Mesenchymal stem cell (in vitro differentiated cells and primary cell): ENCODE measurements around the gene NGB. TPM values are rescaled to one million over a fixed set of nuclear protein-coding genes. Genes with fewer than 3 reads are reported as not detected.
A peak's percentile ranks its signal among the peaks of the same experiment; 100 is the strongest.
"Not testable (repeated sequence)": the region's sequence is repeated elsewhere in the genome, so short reads cannot be mapped to it uniquely, and the experiment has no call there.

ENCODE experiments used
- DNase-seq: peaks from one replicate; pipeline ENCODE4 v3.0.0-alpha.2; 2013
- H2AFZ ChIP-seq: one replicate; pipeline ENCODE4 v1.6.1; 2013; ENCODE audit warnings: low read depth, mild to moderate bottlenecking, control low read depth, inconsistent platforms, low read length, moderate library complexity
- H2AK5ac ChIP-seq: 2 replicates; pipeline ENCODE4 v1.6.1; 2013; ENCODE audit warnings: low read length, moderate library complexity, mild to moderate bottlenecking, inconsistent platforms; ENCODE audit not compliant: severe bottlenecking
- H2BK120ac ChIP-seq: one replicate; pipeline ENCODE4 v1.6.1; 2013; ENCODE audit warnings: low read depth, mild to moderate bottlenecking, inconsistent platforms, low read length, moderate library complexity
- H2BK12ac ChIP-seq, 2 experiments: one replicate each; pipeline ENCODE4 v1.6.1; 2013; ENCODE audit warnings: inconsistent platforms in 2 of 2, low read length in 2 of 2, mild to moderate bottlenecking in 2 of 2, moderate library complexity in 2 of 2, control low read depth in 1 of 2
- H2BK15ac ChIP-seq: one replicate; pipeline ENCODE4 v1.6.1; 2013; ENCODE audit warnings: mild to moderate bottlenecking, low read depth, inconsistent platforms; ENCODE audit not compliant: poor library complexity, severe bottlenecking
- H2BK5ac ChIP-seq: 2 replicates; pipeline ENCODE4 v1.6.1; 2013; ENCODE audit warnings: low read depth, mild to moderate bottlenecking, low read length, control low read depth, inconsistent platforms; ENCODE audit not compliant: poor library complexity, severe bottlenecking
- H3K14ac ChIP-seq, 2 experiments: one replicate each; pipeline ENCODE4 v1.6.1; 2013; ENCODE audit warnings: inconsistent platforms in 2 of 2, low read length in 2 of 2, control low read depth in 1 of 2, mild to moderate bottlenecking in 1 of 2, moderate library complexity in 1 of 2
- H3K18ac ChIP-seq, 2 experiments: one replicate each; pipeline ENCODE4 v1.6.1; 2013; ENCODE audit warnings: inconsistent platforms in 2 of 2, low read length in 2 of 2, control low read depth in 1 of 2, low read depth in 1 of 2, mild to moderate bottlenecking in 1 of 2
- H3K23ac ChIP-seq, 2 experiments: one replicate each; pipeline ENCODE4 v1.6.1; 2013; ENCODE audit warnings: inconsistent platforms in 2 of 2, low read length in 2 of 2, mild to moderate bottlenecking in 2 of 2, moderate library complexity in 2 of 2, control low read depth in 1 of 2
- H3K27ac ChIP-seq: 2 replicates; pipeline ENCODE4 v1.5.1; 2013; ENCODE audit warnings: mild to moderate bottlenecking, moderate library complexity, low read length, control low read depth, inconsistent platforms; ENCODE audit not compliant: poor library complexity, severe bottlenecking
- H3K27me3 ChIP-seq, 2 experiments: 2 replicates each; pipeline versions ENCODE4 v1.6.1 to v1.7.0; 2013; ENCODE audit warnings: low read length in 2 of 2, mild to moderate bottlenecking in 2 of 2, moderate library complexity in 2 of 2, control low read depth in 1 of 2, inconsistent platforms in 1 of 2; ENCODE audit not compliant: control insufficient read depth in 1 of 2, insufficient read depth in 1 of 2
- H3K36me3 ChIP-seq, 2 experiments: 2 replicates each; pipeline versions ENCODE4 v1.6.1 to v1.7.0; 2013; ENCODE audit warnings: low read length in 2 of 2, control low read depth in 1 of 2, inconsistent platforms in 1 of 2, low read depth in 1 of 2, mild to moderate bottlenecking in 1 of 2; ENCODE audit not compliant: insufficient read depth in 2 of 2, control insufficient read depth in 1 of 2
- H3K4ac ChIP-seq, 2 experiments: one replicate each; pipeline ENCODE4 v1.6.1; 2013; ENCODE audit warnings: inconsistent platforms in 2 of 2, low read length in 2 of 2, mild to moderate bottlenecking in 2 of 2, moderate library complexity in 2 of 2, control low read depth in 1 of 2, low read depth in 1 of 2
- H3K4me1 ChIP-seq: 2 replicates; pipeline ENCODE4 v1.6.1; 2013; ENCODE audit warnings: low read depth, low read length, control low read depth; ENCODE audit not compliant: control insufficient read depth, insufficient read depth
- H3K4me2 ChIP-seq: 2 replicates; pipeline ENCODE4 v1.6.1; 2013; ENCODE audit warnings: low read length, mild to moderate bottlenecking, inconsistent platforms; ENCODE audit not compliant: poor library complexity, severe bottlenecking
- H3K4me3 ChIP-seq, 2 experiments: 2 replicates each; pipeline versions ENCODE4 v1.5.1 to v1.7.0; 2013; ENCODE audit warnings: low read length in 2 of 2, mild to moderate bottlenecking in 2 of 2, control low read depth in 1 of 2, low read depth in 1 of 2; ENCODE audit not compliant: insufficient read depth in 1 of 2
- H3K79me1 ChIP-seq: replicated peaks from 2 replicates; pipeline ENCODE4 v1.6.1; 2013; ENCODE audit warnings: mild to moderate bottlenecking, control low read depth, low read length, inconsistent platforms; ENCODE audit not compliant: poor library complexity, severe bottlenecking
- H3K9ac ChIP-seq: 2 replicates; pipeline ENCODE4 v1.7.0; 2013; ENCODE audit warnings: mild to moderate bottlenecking, low read length, moderate library complexity
- H3K9me3 ChIP-seq: 2 replicates; pipeline ENCODE4 v1.7.0; 2013; ENCODE audit warnings: mild to moderate bottlenecking, low read length; ENCODE audit not compliant: control insufficient read depth
- H4K8ac ChIP-seq: one replicate; pipeline ENCODE4 v1.6.1; 2013; ENCODE audit warnings: inconsistent platforms, mild to moderate bottlenecking, low read length, moderate library complexity
- H4K91ac ChIP-seq: one replicate; pipeline ENCODE4 v1.6.1; 2013; ENCODE audit warnings: mild to moderate bottlenecking, low read length, inconsistent platforms
- WGBS: methylation state at CpG from one replicate; pipeline ENCODE4 v1.1.7; 2013; ENCODE audit warnings: mixed read lengths; 5-methylcytosine and 5-hydroxymethylcytosine counted together
- polyA plus RNA-seq, 2 experiments: library from polyadenylated mRNA; stranded (reverse); fragments of 200-250 nt; gene quantifications; one replicate each; pipeline ENCODE4 v1.2.3, GENCODE V29; 2013

Gene NGB, protein sequence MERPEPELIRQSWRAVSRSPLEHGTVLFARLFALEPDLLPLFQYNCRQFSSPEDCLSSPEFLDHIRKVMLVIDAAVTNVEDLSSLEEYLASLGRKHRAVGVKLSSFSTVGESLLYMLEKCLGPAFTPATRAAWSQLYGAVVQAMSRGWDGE
- polyA plus RNA-seq (2013, experiment 1 of 2) = not detected
- polyA plus RNA-seq (2013, experiment 2 of 2) = not detected

DNA sequence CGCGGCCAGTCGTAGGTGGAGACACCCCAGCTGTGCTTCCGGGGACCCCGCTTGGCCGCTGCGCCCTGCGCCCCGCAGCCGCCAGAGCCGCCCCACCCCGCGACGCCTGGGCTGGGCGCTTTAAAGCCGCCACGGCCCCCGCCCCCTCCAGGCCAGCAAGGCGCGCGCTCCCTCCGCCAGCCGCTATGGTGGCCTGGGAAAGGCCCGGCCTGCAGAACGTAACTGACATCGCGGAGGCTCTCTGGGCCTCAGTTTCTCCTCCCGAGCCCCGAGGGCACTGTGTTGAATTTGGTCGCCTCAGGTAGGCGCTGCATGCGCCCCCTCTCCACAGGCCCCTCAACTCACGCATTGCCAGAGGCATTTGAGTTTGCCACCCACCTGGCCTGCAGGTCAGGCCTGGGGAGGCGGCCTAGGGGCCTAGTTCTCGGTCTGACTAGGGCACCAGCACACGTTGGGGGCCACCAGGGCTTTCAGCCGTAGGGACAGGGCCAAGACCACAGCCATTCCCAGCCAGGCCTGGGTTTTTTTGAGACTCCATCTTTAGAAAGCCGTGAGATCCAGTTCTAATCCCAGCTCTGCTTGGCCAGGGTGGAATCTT, at the start of gene NGB:
Gene NGB (minus strand): TSS at position 94 of the 598 bp plus-strand sequence. CDS start 269 bp downstream, outside the sequence.
- Histone ChIP-seq H3K18ac (no peak within 1 kb of the TSS), H3K23ac (no peak within 1 kb of the TSS), H2AFZ (no peak within 1 kb of the TSS), H2BK120ac (no peak within 1 kb of the TSS), H3K27ac (no peak within 1 kb of the TSS), H3K9me3 (peaks cover 11% of the 10 kb centered on the region), H3K4me3 (no peak within 1 kb of the TSS), H3K27me3 (peaks cover 44 to 49% of the 10 kb centered on the region in 2 experiments), H3K14ac (no peak within 1 kb of the TSS), H2BK15ac (no peak within 1 kb of the TSS), H3K4ac (no peak within 1 kb of the TSS), H2BK5ac (no peak within 1 kb of the TSS), H4K8ac (no peak within 1 kb of the TSS), H3K79me1 (no peaks in the 10 kb centered on the region), H3K9ac (no peak within 1 kb of the TSS), H2BK12ac (no peak within 1 kb of the TSS), H3K4me1 (peaks cover 17% of the 10 kb centered on the region), H3K36me3 (peaks cover 1 to 8% of the 10 kb centered on the region in 2 experiments), H4K91ac (no peak within 1 kb of the TSS), H2AK5ac (no peak within 1 kb of the TSS), H3K4me2 (peak within 1 kb of the TSS; percentile 32)
- DNase-seq = no peak
- 21% methylated on average over 36 of the region's 38 CpGs for WGBS

DNA sequence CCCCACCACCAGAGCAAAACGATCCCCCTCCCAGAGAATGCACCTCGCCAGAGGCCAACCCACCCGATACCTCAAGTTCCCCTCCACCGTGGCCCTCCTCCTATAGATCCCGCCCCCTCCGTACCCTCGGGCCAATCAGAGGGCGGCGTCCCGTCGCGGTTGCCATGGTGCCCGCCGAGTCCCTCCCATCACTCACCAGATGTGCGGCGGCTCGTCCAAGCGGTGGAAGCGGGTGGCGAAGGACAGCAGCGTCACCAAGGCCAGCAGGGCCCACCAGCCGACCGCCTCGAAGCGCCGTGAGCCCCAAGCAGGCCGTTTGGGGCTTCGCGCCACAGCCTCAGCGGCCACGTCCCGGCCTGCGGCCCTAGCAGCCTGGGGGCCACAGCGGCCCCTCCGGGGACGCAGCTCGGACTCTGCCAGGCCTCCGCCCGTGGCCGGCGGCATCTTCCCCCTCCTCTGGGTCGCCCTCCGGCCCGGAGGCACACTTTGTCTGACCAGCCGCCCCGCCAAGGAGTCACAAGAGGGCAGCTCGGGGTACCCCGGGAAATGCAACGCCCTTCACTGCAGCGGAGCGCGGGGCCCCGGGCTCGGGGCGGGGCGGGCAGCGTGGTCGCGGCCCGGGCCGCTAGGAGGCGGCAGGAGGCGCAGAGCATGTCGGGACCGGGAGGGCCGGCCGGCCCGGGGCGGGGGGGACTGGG, 49.4 kb upstream of the NGB start, which contains the start of gene POMT2:
Gene POMT2 (minus strand): TSS at position 646 of the 698 bp plus-strand sequence. CDS start 202 bp downstream, at position 444.
- Histone ChIP-seq H3K9me3 (no peaks in the 10 kb centered on the region), H3K4me2 (peak within 1 kb of the TSS; percentile 92), H2AFZ (peak within 1 kb of the TSS; percentile 75), H3K18ac (peak within 1 kb of the TSS; percentile 98 to 100), H3K36me3 (peaks cover 0 to 5% of the 10 kb centered on the region in 2 experiments), H2AK5ac (no peak within 1 kb of the TSS), H3K14ac (peak within 1 kb of the TSS in 1 of 2 experiments; percentile 97), H2BK12ac (peak within 1 kb of the TSS in 1 of 2 experiments; percentile 31), H3K23ac (no peak within 1 kb of the TSS), H4K91ac (peak within 1 kb of the TSS; percentile 89), H3K4me1 (peaks cover 11% of the 10 kb centered on the region), H3K4me3 (peak within 1 kb of the TSS; percentile 91 to 97), H3K27me3 (no peaks in the 10 kb centered on the region), H2BK15ac (peak within 1 kb of the TSS; percentile 95), H3K9ac (peak within 1 kb of the TSS; percentile 92), H2BK5ac (peak within 1 kb of the TSS; percentile 99), H2BK120ac (peak within 1 kb of the TSS; percentile 81), H3K79me1 (peaks cover 33% of the 10 kb centered on the region), H3K4ac (peak within 1 kb of the TSS; percentile 95 to 98), H3K27ac (peak within 1 kb of the TSS; percentile 99), H4K8ac (peak within 1 kb of the TSS; percentile 98)
- under 1% methylated on average over 60 of the region's 69 CpGs for WGBS
- peak; percentile 92 for DNase-seq

DNA sequence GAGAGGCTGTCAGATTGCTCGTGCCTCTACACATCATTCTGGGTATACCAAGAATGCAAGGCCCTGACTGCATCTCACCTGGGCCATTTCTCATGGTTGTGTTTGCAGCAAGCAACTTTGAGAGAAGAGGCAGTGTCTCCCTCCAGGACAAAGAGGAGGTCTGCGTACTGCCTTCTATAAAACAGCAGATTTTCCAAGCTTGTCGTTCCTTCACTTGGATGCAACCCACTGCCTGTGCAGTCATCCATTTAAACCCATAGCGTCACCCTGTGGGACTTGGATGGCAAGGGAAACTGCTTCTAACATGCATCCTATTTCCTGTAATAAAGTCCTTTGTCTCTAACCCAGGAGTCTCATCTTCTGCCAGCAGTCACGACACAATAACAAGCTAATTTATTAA, 48.4 kb upstream of the NGB start:
- Histone ChIP-seq H2BK12ac (no peak overlapping the region), H3K9me3 (no peaks in the 10 kb centered on the region), H2AK5ac (peak overlapping the region; percentile 19), H2BK5ac (no peak overlapping the region), H2BK120ac (no peak overlapping the region), H3K4me1 (peaks cover 16% of the 10 kb centered on the region), H2AFZ (no peak overlapping the region), H3K14ac (no peak overlapping the region), H3K27ac (peak overlapping the region; percentile 60), H3K4me2 (peak overlapping the region; percentile 44), H3K18ac (no peak overlapping the region), H4K8ac (no peak overlapping the region), H3K36me3 (peaks cover 0 to 5% of the 10 kb centered on the region in 2 experiments), H3K27me3 (no peaks in the 10 kb centered on the region), H3K23ac (no peak overlapping the region), H3K79me1 (peaks cover 34% of the 10 kb centered on the region), H4K91ac (no peak overlapping the region), H2BK15ac (no peak overlapping the region), H3K4ac (no peak overlapping the region), H3K9ac (peak overlapping the region; percentile 92), H3K4me3 (peak overlapping the region in 1 of 2 experiments; percentile 91)
- 34% methylated on average over 5 of the region's 5 CpGs for WGBS
- peak; percentile 26 for DNase-seq

DNA sequence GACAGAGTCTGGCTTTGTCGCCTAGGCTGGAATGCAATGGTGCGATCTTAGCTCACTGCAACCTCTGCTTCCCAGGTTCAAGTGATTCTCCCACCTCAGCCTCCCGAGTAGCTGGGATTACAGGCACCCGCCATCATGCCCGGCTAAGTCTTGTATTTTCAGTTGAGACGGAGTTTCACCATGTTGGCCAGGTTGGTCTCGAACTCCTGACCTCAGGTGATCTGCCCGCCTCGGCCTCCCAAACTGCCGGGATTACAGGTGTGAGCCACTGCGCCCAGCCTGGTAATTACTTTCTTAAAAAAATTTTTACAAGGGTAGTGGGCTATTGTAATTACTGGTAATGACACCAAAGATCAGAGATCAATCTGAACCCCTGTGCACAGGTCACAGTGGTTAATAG, 47.8 kb upstream of the NGB start:
- H3K4ac ChIP-seq, H2BK120ac ChIP-seq, H2BK12ac ChIP-seq, H4K91ac ChIP-seq, H3K9ac ChIP-seq, H2BK15ac ChIP-seq, H3K27ac ChIP-seq, H4K8ac ChIP-seq, H2BK5ac ChIP-seq, H3K23ac ChIP-seq, H3K27me3 ChIP-seq, DNase-seq, H2AFZ ChIP-seq, H3K4me3 ChIP-seq, H3K36me3 ChIP-seq, H3K18ac ChIP-seq, H3K14ac ChIP-seq, H3K9me3 ChIP-seq, H2AK5ac ChIP-seq: not testable (repeated sequence)
- 98% methylated on average over 11 of the region's 11 CpGs for WGBS
- Histone ChIP-seq H3K4me2 (peak overlapping the region; percentile 11), H3K79me1 (peaks cover 33% of the 10 kb centered on the region), H3K4me1 (peaks cover 16% of the 10 kb centered on the region)
